Upper lobe of right lung (tissue), 1 donor: ENCODE results near the gene CETP. TPM values are rescaled to one million over a fixed set of nuclear protein-coding genes. Genes with fewer than 3 reads are reported as not detected.

Experiments used
- ATAC-seq: fragments of 200-7000 bp; cut with Tn5 transposase; one replicate; pipeline ENCODE4 v1.9.1; 2020; ENCODE audit warnings: mild to moderate bottlenecking, moderate library complexity
- DNase-seq: peaks from one replicate; pipeline ENCODE4 v3.0.0-alpha.2; 2020
- H3K27ac ChIP-seq: fragments of 200-600 bp; one replicate; pipeline ENCODE4 v1.8.0; 2022
- H3K27me3 ChIP-seq: fragments of 200-600 bp; one replicate; pipeline ENCODE4 v1.8.0; 2022; ENCODE audit warnings: mild to moderate bottlenecking
- H3K36me3 ChIP-seq: fragments of 200-600 bp; one replicate; pipeline ENCODE4 v1.8.0; 2022
- H3K4me1 ChIP-seq: fragments of 200-600 bp; one replicate; pipeline ENCODE4 v1.8.0; 2022
- H3K4me3 ChIP-seq: fragments of 200-600 bp; one replicate; pipeline ENCODE4 v1.8.0; 2022; ENCODE audit warnings: mild to moderate bottlenecking
- H3K9me3 ChIP-seq: fragments of 200-600 bp; one replicate; pipeline ENCODE4 v1.8.0; 2022
- CTCF ChIP-seq: fragments of 200-600 bp; IDR thresholded peaks from one replicate; pipeline ENCODE4 v1.8.0; 2022; ENCODE audit warnings: antibody characterized with exemption
- intact Hi-C: fragments of 100-400 bp; cut with DNase I; formaldehyde crosslinking; loops from one replicate; pipeline ENCODE4 v1.11.0; 2022
- total RNA-seq: library from RNA; stranded (reverse); fragmentation: NEBNext Ultra II Directional; extraction: Animal tissue kit (Norgen Biotek cat#: 25700); gene quantifications from one replicate; pipeline ENCODE4 v1.2.1, GENCODE V29; 2021
- donor health status: DM: no; HTN: yes; CAD: no; lungs with severe emphysema.

Gene CETP
- total RNA-seq, 1 donor from 2014 or later, result 1.9 TPM

GRCh38 chr16:56929639-56930038 is 32.1 kb upstream of the CETP start:
- no peak for DNase-seq
- Histone ChIP-seq H3K4me1 (peaks cover 16% of the 10 kb centered on the region), H3K9me3 (no peaks in the 10 kb centered on the region), H3K36me3 (peaks cover 11% of the 10 kb centered on the region), H3K4me3 (no peak overlapping the region), H3K27ac (no peak overlapping the region), H3K27me3 (no peaks in the 10 kb centered on the region)
- no peak for TF ChIP-seq CTCF
- no peak for ATAC-seq
- intact Hi-C loops, result no loop called here

GRCh38 chr16:56930486-56931270 is 31.1 kb upstream of the CETP start:
- Histone ChIP-seq H3K9me3 (no peaks in the 10 kb centered on the region), H3K27ac (peak overlapping the region; percentile 99), H3K4me1 (peaks cover 26% of the 10 kb centered on the region), H3K4me3 (no peak overlapping the region), H3K27me3 (no peaks in the 10 kb centered on the region), H3K36me3 (peaks cover 21% of the 10 kb centered on the region)
- ATAC-seq, result no peak
- no peak for TF ChIP-seq CTCF
- DNase-seq, result no peak
- intact Hi-C loops, result no loop called here

- DNase-seq (no peak), ATAC-seq (peak; percentile 5)
- Histone ChIP-seq H3K4me1 (peaks cover 33% of the 10 kb centered on the region), H3K4me3 (peak overlapping the region; percentile 84), H3K36me3 (peaks cover 28% of the 10 kb centered on the region), H3K27me3 (no peaks in the 10 kb centered on the region), H3K9me3 (no peaks in the 10 kb centered on the region), H3K27ac (peak overlapping the region; percentile 99)
- intact Hi-C loops, result no loop called here
- no peak for TF ChIP-seq CTCF
These were observed 30.4 kb upstream of the CETP start for GRCh38 chr16:56931271-56931891.

DNA sequence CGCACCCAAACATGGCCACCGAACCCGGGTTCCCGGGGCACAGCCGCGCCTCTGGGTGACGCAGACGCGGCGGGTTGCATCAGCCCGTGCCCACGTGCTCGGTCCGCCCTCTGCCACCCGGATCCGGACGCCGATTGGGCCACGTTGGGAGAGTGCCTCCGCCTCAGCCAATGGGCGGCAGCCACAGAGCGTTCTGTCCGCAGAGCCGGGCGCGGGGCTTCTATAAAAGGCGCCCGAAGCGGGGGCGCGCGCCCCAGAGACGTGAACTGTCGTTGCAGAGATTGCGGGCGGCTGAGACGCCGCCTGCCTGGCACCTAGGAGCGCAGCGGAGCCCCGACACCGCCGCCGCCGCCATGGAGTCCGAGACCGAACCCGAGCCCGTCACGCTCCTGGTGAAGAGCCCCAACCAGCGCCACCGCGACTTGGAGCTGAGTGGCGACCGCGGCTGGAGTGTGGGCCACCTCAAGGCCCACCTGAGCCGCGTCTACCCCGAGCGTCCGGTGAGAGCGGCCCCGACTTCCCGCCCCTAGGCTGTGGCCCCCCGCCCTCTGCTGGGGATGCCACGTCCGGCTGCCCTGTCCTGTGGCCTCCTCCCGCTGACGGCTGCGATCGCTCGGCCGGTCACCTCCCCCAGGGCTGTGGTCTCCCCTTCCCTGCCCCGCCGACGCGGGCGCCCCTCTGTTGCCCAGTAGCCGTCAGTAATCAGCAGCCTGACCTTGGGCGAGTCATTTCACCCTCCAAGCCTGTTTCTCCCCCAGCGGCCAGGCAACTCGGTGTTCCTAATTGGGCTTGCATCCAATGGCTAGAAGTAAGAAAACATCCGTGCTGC is 29.6 kb upstream of the CETP start, which contains the start of gene HERPUD1:
Gene HERPUD1 (plus strand): TSS at position 251 of the 829 bp plus-strand sequence. CDS start 103 bp downstream, at position 354.
- no peaks in the 10 kb centered on the region for H3K9me3 ChIP-seq
- peaks cover 40% of the 10 kb centered on the region for H3K4me1 ChIP-seq
- peak within 1 kb of the TSS; percentile 99 for H3K27ac ChIP-seq
- intact Hi-C loops, result no loop called here
- H3K4me3 ChIP-seq, result peak within 1 kb of the TSS; percentile 84
- peak; percentile 100 for DNase-seq
- H3K36me3 ChIP-seq, result peaks cover 35% of the 10 kb centered on the region
- ATAC-seq, result peak; percentile 95
- no peaks in the 10 kb centered on the region for H3K27me3 ChIP-seq
- TF ChIP-seq CTCF, result no peak

- H3K27me3 ChIP-seq, result no peaks in the 10 kb centered on the region
- H3K27ac ChIP-seq, result peak overlapping the region; percentile 99
- peak; percentile 80 for ATAC-seq
- H3K36me3 ChIP-seq, result peaks cover 44% of the 10 kb centered on the region
- TF ChIP-seq CTCF, result no peak
- peak; percentile 93 for DNase-seq
- H3K4me3 ChIP-seq, result peak overlapping the region; percentile 84
- peaks cover 49% of the 10 kb centered on the region for H3K4me1 ChIP-seq
- intact Hi-C loops, result no loop called here
- H3K9me3 ChIP-seq, result no peaks in the 10 kb centered on the region
These were observed 28.8 kb upstream of the CETP start for GRCh38 chr16:56932721-56933619.
